GM12892 (cell line): ENCODE measurements around the gene SNCA.
A peak's percentile ranks its signal among the peaks of the same experiment; 100 is the strongest.

Experiments
- DNase-seq: peaks from one replicate; pipeline ENCODE4 v3.0.0; 2011; ENCODE audit not compliant: insufficient read length
- FAIRE-seq: peaks from 2 replicates; lab custom pipeline; 2011; peaks lifted over from hg19 to GRCh38; lab: Jason Lieb, UNC
- POLR2A ChIP-seq: IDR thresholded peaks from 2 replicates; pipeline ENCODE4 v1.6.1; 2011; ENCODE audit warnings: low read depth, low read length, control low read depth
- POLR2AphosphoS5 ChIP-seq: IDR thresholded peaks from 2 replicates; pipeline ENCODE4 v1.6.1; 2011; ENCODE audit warnings: low read depth, low read length, control low read depth
- TAF1 ChIP-seq: IDR thresholded peaks from 2 replicates; pipeline ENCODE4 v1.6.1; 2011; ENCODE audit warnings: low read depth, mild to moderate bottlenecking, control low read depth, low read length, borderline replicate concordance

SNCA gene

DNA sequence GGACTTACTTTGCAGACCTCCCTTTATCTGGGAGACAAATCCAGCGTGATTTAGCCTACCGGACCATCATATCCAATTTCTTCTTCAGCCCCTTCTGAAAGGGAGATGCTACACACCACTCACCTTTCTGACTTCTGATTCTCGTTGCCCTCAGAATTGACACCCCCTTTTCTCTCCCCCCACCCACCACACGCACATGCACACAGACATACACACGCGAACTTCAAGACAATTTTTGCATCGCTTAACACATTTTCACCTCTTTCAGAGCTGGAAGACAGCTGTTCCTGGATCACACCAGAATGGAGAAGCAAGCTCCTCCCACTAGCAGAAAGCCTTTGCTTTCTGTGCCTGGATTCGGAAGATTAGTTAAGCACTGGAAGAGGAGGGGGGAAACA, 1.0 kb upstream of the SNCA start:
- no peak for DNase-seq
- FAIRE-seq, result no peak
- TF ChIP-seq TAF1 (no peak), POLR2AphosphoS5 (no peak), POLR2A (no peak)

DNA sequence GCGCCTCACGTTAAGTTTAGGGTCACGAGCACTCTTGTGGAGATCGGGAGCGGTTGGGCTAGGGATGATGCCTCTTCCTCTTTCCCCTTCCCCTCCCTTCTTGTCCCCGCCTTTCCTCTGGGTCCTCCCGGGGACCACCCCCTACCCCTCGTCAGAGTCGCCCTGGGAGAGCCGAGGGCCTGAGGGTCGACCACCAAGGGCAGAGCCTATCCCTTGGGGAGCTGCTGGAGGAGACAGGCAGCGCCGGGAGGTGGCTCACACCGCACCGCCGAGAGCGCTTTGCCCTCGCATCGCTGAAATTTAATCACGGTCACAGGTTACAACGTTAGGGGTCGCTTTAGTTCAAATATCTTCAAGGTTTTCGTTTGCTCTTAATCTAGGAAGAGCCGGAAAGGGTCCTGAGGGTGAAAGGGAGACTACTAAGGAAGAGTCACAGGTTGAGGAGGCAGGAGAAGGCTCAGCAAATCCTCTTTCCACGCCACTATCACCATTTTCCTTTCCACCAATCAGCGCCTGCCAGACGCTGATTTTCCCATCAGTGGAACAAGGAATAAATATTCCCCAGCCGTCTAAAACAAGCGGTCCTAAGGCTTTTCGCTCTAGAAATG, 528 bp upstream of the SNCA start:
- FAIRE-seq, result no peak

DNA sequence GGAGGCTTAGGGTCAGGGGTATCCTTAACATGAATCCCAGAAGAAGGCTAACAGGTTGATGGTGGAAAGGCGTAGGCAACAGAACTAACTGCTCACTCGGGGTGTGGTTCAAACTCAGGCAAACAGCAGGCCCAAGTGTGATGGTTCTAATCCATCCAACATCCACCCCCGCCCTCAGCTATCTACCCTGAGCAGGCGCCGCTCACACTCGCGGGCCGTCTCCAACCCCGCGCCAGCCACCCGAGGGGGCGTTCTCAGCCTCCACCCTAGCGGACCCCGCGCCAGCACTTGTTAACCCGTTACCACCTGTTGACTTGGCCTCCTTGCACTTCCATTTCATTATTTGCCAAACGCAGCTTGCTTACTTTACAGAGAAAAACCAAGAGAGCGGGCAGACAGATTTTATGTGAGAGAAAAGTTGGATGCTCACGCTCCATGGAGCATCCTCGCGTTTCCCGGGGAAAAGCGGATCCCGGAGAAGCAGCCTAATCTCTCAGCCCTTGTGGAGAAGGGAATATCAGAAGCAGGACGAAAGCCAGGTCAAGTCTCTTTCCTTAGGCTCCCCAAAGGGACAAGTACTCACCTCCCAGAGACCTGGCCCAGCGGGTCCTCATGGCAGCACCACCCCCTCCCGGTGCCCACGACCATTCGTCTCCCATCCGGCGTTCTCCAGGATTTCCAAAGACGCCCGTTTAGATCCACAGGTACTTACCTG, 773 bp downstream of the SNCA start:
- DNase-seq (no peak), FAIRE-seq (no peak)
- TF ChIP-seq POLR2A (no peak), TAF1 (no peak), POLR2AphosphoS5 (no peak)

More for the DNA sequence above, 528 bp upstream of the SNCA start:
- DNase-seq, result no peak
- TF ChIP-seq POLR2A, result no peak
- TF ChIP-seq TAF1, result no peak
- no peak for TF ChIP-seq POLR2AphosphoS5

DNA sequence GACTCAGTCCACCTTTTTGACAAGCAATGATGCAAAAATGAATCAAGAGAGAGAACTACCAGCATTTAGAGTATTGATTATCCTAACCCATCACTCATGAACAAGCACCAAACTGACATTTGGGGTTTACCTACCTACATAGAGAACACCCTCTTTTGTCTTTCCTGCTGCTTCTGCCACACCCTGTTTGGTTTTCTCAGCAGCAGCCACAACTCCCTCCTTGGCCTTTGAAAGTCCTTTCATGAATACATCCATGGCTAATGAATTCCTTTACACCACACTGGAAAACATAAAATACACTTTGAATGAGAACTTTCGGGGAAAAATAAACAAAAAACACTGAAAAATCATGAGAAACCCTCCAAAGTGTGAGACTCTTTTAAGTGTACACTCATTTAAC, 1.5 kb downstream of the SNCA start:
- TF ChIP-seq TAF1, result no peak
- TF ChIP-seq POLR2A, result no peak
- no peak for TF ChIP-seq POLR2AphosphoS5
- FAIRE-seq (no peak), DNase-seq (no peak)

DNA sequence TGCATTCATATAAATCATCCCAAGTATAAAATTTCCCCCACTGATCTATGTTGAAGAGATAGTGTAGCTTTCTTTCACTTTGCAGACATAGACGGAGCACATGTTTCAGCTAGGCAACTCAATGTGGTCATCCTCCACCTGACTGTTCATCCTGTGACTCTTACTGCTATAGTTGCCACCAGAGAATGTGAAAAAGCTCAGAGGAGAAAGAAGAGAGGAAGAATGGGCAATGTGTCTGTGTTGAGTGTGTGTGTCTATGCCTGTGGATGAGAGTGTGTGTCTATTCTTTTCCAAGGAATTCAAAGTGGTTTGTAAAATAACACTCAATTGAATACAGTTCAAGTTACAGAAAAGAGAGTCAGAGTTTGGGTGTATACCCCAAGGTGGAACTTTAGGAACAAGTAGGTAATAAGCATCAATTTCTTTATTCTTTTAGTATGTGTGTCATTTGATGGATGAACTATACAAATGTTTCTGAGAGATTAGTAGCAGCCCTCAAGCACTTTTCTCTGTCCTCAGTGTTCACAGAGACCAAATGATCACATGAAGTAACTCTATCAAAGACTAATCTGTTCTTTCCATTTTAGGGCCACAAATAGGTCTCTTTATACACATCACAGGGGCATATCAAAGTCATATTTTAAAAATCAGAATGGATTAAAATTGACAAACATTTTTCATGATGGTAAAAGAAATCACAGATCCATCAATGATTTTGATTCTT, 2.3 kb downstream of the SNCA start:
- DNase-seq (no peak), FAIRE-seq (no peak)
- TF ChIP-seq POLR2AphosphoS5, result no peak
- TF ChIP-seq TAF1, result no peak
- no peak for TF ChIP-seq POLR2A

DNA sequence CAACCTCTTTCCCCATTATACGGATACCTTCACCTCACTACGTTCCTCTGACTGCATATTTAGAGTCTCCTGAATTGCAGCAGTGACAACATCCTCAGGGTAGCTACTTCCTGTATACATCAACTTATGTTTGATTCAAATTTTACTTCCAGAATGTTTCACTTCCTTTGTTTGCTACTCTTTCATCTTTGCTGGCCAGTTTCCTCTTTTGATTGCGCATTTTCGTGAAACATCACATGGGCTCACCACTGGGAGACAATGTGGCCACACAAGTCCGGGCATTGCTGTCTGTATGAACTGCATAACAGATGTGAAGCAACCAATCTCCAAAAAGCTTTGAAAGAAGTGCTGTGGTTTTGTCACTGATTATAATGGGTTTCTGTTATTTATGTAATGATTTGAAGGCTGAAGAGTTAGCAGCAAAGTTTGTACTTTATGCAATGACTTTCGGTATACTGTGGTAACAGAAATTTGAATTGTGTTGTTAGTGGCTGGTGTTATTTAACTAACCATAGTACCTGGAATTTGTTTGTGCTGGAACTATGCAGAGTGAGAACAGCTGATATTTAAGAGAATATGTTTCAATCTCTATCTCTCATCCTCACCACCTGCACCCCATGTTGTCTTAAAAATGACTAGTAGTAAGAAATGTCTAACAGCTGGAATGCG, 7.4 kb downstream of the SNCA start:
- no peak for DNase-seq
- no peak for TF ChIP-seq POLR2AphosphoS5
- no peak for TF ChIP-seq POLR2A
- no peak for TF ChIP-seq TAF1
- FAIRE-seq, result peak; percentile 64

DNA sequence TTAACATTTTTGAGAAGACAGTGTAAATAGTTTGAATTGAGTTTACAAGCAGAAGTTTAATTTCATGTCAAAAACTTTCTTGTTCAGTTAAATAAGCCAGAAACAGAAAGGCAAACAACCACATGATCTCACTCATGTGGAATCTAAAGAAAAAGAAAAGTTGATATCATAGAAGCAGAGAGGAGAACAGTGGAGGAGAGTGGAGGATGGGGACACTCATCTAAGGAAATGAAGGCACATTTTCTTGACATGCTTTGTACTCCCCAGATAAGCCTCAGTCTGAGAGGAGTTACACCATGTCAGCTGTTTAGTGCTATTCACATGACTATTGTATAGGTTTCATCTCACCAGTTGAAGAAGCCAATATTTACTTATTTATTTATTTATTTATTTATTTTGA, 13.5 kb downstream of the SNCA start:
- TF ChIP-seq POLR2A (no peak), POLR2AphosphoS5 (no peak), TAF1 (no peak)
- no peak for FAIRE-seq
- no peak for DNase-seq

DNA sequence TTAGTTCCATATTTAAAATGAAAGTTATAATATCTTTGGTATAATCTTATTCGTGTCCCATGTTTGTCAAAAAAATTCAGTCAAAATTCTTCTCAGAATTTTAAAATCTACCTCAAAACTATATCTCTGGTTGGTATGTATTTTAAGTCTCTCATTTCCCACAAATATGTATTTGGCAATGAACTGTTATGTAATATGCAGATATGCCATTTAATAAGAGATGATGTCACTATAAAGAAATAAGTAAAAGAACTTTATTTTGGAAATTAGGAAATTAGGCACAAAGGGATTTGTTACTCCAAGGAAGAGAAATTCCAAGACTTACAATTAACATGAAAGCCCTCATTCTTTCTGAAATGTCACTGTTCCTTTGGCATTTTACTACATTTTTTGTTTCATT, 15.3 kb downstream of the SNCA start:
- no peak for FAIRE-seq
- no peak for TF ChIP-seq POLR2AphosphoS5
- DNase-seq, result no peak

DNA sequence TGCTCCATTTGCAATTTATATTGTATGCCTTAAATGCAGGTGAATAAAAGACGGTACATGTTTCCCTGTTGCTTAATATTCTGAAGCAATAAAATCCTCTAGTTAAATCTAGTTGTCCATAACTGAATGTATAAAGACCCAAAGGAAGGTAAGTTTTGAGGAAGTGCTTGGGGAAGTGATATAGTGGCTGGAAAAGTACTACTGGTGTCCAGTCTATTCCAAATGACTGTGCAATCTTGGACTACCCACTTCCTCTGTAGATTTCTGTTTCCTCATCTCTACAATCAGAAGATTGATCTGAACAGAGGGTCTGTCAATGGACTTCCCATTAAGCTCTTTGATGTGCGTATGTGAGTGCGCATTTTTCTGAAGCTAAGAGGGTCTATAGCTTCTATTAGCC, 17.0 kb downstream of the SNCA start:
- TF ChIP-seq TAF1 (no peak), POLR2AphosphoS5 (no peak), POLR2A (no peak)
- DNase-seq (no peak), FAIRE-seq (no peak)

DNA sequence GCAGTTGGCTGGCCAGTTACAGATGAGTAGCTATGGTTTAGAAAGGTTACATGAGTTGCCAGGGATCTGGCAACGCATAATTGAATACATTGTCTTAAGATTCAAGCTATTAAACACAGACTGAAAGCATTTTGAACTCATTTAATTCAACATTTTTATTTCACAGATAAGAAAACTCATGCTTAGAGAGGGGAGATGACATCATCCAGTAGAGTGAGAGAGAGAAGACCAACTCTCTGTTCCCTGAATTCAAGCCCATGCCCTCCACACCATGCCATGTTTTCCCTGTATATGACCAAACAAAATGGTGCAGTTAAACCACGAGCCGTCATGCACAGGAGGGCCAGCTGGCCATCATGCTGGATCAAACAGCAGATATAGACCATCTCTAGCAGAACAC, 22.6 kb downstream of the SNCA start:
- TF ChIP-seq POLR2AphosphoS5, result no peak
- no peak for TF ChIP-seq TAF1
- TF ChIP-seq POLR2A, result no peak
- FAIRE-seq (no peak), DNase-seq (no peak)

DNA sequence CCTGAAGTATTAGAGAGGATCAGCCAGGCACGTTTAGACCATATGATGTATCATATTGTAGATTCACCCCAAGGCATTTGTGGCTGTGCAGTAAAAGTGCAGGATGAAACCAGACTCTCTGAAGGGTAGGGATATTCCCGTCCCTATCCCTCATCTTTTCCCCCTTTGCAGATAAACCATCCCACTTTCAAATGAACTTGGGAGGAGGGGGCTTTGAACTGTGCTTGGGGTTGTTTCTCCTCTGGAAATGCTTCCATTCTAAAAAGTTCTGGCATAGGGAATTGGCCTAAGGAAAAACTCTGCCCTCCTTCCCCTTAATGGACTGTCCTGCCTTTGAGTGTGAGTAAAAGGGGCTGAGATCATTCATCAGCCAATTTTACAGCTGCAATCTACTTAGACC, 23.8 kb downstream of the SNCA start:
- no peak for DNase-seq
- no peak for TF ChIP-seq POLR2AphosphoS5
- no peak for TF ChIP-seq POLR2A
- TF ChIP-seq TAF1, result no peak
- no peak for FAIRE-seq
